HepG2 (cell line): ENCODE data around the gene CS. TPM values are rescaled to one million over a fixed set of nuclear protein-coding genes. Genes with fewer than 3 reads are reported as not detected.

ENCODE experiments used
- CBX1 ChIP-seq: IDR thresholded peaks from one replicate; pipeline ENCODE4 v1.6.1; 2016; ENCODE audit warnings: antibody characterized with exemption, low read depth
- GATAD2A ChIP-seq: IDR thresholded peaks from 2 replicates; pipeline ENCODE4 v1.6.1; 2016
- PTBP1 ChIP-seq: fragments of 200-400 bp; formaldehyde crosslinking; IDR thresholded peaks from 2 replicates; pipeline ENCODE4 v1.6.1; 2018; ENCODE audit warnings: low read length, low read depth; ENCODE audit not compliant: poor library complexity, severe bottlenecking
- RFXAP ChIP-seq: sonication (generic); formaldehyde crosslinking; IDR thresholded peaks from 2 replicates; pipeline ENCODE4 v1.4.0; 2020; ENCODE audit warnings: missing genetic modification reagents, borderline replicate concordance
- SKI ChIP-seq: fragments of 450-650 bp; IDR thresholded peaks from one replicate; pipeline ENCODE4 v1.6.1; 2018; ENCODE audit warnings: mild to moderate bottlenecking; ENCODE audit not compliant: partially characterized antibody
- TMF1 ChIP-seq: sonication (generic); formaldehyde crosslinking; IDR thresholded peaks from 2 replicates; pipeline ENCODE4 v1.8.1; 2022; ENCODE audit warnings: low read depth, missing genetic modification reagents
- ZNF12 ChIP-seq: sonication (generic); formaldehyde crosslinking; IDR thresholded peaks from 2 replicates; pipeline ENCODE4 v1.5.0; 2020; ENCODE audit warnings: missing genetic modification reagents
- ZNF383 ChIP-seq: sonication (generic); formaldehyde crosslinking; IDR thresholded peaks from 2 replicates; pipeline ENCODE4 v1.4.0; 2020; ENCODE audit warnings: missing genetic modification reagents, mild to moderate bottlenecking, borderline replicate concordance
- ZNF441 ChIP-seq: sonication (generic); formaldehyde crosslinking; IDR thresholded peaks from 2 replicates; pipeline ENCODE4 v1.7.0; 2021; ENCODE audit warnings: missing genetic modification reagents, borderline replicate concordance
- ZNF556 ChIP-seq: sonication (generic); formaldehyde crosslinking; IDR thresholded peaks from 2 replicates; pipeline ENCODE4 v1.4.0; 2020; ENCODE audit warnings: mild to moderate bottlenecking, missing genetic modification reagents, borderline replicate concordance
- ZNF564 ChIP-seq: sonication (generic); formaldehyde crosslinking; IDR thresholded peaks from 2 replicates; pipeline ENCODE4 v1.8.1; 2023; ENCODE audit warnings: mild to moderate bottlenecking, missing genetic modification reagents
- ZNF776 ChIP-seq: sonication (generic); formaldehyde crosslinking; IDR thresholded peaks from 2 replicates; pipeline ENCODE4 v1.4.0; 2020; ENCODE audit warnings: mild to moderate bottlenecking, missing genetic modification reagents
- ZNF780A ChIP-seq: sonication (generic); formaldehyde crosslinking; IDR thresholded peaks from 2 replicates; pipeline ENCODE4 v1.8.0; 2022; ENCODE audit warnings: mild to moderate bottlenecking, missing genetic modification reagents, moderate library complexity
- polyA plus RNA-seq, 8 experiments: library from polyadenylated mRNA; depleted of rRNA in 3 of 8; stranded (reverse) in 7 of 8; unstranded in 1 of 8; fragments of >200 nt; fragmentation: Illumina TruSeq in 4 of 8; extraction: Trizol in 4 of 8; gene quantifications; 2 replicates each; pipeline versions ENCODE4 v1.2.1 to v1.2.3, GENCODE V29; 2011 to 2016; ENCODE audit warnings: low read depth in 4 of 8, missing spikeins in 1 of 8, mixed read lengths in 1 of 8; ENCODE audit not compliant: insufficient read depth in 1 of 8
- total RNA-seq, 5 experiments: library from RNA; depleted of rRNA; stranded (reverse); fragments of >200 nt; fragmentation: Illumina TruSeq; extraction: Trizol; gene quantifications; 2 replicates each; pipeline ENCODE4 v1.2.3, GENCODE V29; 2016; ENCODE audit warnings: low read depth in 1 of 5
- TF ChIP-seq, protein P1 (sequence below), 2 experiments: fragments of 450-650 bp in 1 of 2; sonication (generic) in 1 of 2; formaldehyde crosslinking in 1 of 2; IDR thresholded peaks; 2 replicates each; pipeline versions ENCODE4 v1.6.1 to v1.8.0; 2016 to 2022; ENCODE audit warnings: antibody characterized with exemption in 1 of 2, mild to moderate bottlenecking in 1 of 2, missing genetic modification reagents in 1 of 2
- TF ChIP-seq, protein P2 (sequence below): sonication (generic); formaldehyde crosslinking; IDR thresholded peaks from 2 replicates; pipeline ENCODE4 v1.4.0; 2020; ENCODE audit warnings: mild to moderate bottlenecking, missing genetic modification reagents
- TF ChIP-seq, protein P3 (sequence below): sonication (generic); formaldehyde crosslinking; IDR thresholded peaks from 2 replicates; pipeline ENCODE4 v1.8.0; 2022; ENCODE audit warnings: missing genetic modification reagents, mild to moderate bottlenecking, borderline replicate concordance

CS gene
- total and polyA plus RNA-seq, 2 of the 13 experiments (the other 11 are each of a cell fraction or from before 2014, with no cell fraction given) = 173 to 175 TPM

DNA sequence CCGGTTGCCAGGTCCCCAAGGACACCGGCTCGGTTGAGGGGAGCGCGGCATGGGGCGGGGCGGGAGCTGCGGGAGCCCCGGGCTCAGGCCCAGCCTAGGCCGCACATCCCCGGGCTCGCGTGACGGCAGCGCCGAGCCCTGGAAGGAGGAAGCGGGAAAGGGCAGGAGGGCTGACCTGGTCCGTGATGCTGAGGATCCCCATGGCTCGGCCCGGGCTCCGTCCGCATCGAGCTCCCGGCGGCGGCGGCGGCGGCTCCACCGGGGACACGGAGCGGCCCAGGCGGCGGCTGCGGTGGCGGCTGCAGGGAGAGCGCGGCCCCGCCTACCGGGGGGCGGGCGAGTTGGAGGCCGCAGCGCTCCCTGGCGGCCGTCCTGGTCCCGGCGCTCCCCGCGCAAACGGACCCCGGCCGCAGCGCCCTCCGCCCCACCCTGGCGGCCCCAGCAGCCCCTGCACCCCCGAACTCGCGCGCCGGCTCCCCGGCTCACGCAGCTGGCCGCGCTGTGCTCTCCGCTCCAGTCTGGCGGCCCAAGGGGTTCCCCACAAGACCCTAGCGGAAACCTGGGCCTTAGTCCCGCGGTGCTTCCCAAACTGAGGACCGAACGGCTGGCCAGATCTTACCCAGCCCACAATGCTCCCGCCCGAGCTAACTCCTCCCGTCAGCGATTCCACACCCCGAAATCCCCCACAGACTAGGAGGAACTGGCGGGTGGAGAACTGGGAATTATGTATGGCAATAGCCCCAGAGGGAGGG, 41.9 kb downstream of the CS start, which contains the start of gene ANKRD52 (continued):
- TF ChIP-seq, protein P1, sequence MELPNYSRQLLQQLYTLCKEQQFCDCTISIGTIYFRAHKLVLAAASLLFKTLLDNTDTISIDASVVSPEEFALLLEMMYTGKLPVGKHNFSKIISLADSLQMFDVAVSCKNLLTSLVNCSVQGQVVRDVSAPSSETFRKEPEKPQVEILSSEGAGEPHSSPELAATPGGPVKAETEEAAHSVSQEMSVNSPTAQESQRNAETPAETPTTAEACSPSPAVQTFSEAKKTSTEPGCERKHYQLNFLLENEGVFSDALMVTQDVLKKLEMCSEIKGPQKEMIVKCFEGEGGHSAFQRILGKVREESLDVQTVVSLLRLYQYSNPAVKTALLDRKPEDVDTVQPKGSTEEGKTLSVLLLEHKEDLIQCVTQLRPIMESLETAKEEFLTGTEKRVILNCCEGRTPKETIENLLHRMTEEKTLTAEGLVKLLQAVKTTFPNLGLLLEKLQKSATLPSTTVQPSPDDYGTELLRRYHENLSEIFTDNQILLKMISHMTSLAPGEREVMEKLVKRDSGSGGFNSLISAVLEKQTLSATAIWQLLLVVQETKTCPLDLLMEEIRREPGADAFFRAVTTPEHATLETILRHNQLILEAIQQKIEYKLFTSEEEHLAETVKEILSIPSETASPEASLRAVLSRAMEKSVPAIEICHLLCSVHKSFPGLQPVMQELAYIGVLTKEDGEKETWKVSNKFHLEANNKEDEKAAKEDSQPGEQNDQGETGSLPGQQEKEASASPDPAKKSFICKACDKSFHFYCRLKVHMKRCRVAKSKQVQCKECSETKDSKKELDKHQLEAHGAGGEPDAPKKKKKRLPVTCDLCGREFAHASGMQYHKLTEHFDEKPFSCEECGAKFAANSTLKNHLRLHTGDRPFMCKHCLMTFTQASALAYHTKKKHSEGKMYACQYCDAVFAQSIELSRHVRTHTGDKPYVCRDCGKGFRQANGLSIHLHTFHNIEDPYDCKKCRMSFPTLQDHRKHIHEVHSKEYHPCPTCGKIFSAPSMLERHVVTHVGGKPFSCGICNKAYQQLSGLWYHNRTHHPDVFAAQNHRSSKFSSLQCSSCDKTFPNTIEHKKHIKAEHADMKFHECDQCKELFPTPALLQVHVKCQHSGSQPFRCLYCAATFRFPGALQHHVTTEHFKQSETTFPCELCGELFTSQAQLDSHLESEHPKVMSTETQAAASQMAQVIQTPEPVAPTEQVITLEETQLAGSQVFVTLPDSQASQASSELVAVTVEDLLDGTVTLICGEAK (IDR thresholded peaks at IDR 0.05) = no peak
- TF ChIP-seq, protein P1 (CRISPR knock-in tag; IDR thresholded peaks at IDR 0.05) = peak; percentile 64
- TF ChIP-seq ZNF776 (CRISPR knock-in tag) = peak; percentile 77; the same call in 1 of the 2 replicates
- TF ChIP-seq ZNF564 (CRISPR knock-in tag) = peak; percentile 73; the same call in 1 of the 2 replicates
- TF ChIP-seq PTBP1 = no peak
- no peak for TF ChIP-seq ZNF12 (CRISPR knock-in tag)
- no peak for TF ChIP-seq ZNF556 (CRISPR knock-in tag)
- TF ChIP-seq, protein P2, sequence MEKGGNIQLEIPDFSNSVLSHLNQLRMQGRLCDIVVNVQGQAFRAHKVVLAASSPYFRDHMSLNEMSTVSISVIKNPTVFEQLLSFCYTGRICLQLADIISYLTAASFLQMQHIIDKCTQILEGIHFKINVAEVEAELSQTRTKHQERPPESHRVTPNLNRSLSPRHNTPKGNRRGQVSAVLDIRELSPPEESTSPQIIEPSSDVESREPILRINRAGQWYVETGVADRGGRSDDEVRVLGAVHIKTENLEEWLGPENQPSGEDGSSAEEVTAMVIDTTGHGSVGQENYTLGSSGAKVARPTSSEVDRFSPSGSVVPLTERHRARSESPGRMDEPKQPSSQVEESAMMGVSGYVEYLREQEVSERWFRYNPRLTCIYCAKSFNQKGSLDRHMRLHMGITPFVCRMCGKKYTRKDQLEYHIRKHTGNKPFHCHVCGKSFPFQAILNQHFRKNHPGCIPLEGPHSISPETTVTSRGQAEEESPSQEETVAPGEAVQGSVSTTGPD (CRISPR knock-in tag) = no peak
- peak; percentile 65; the same call in 1 of the 2 replicates for TF ChIP-seq TMF1 (CRISPR knock-in tag)
- TF ChIP-seq RFXAP (CRISPR knock-in tag) = no peak
- peak; percentile 53; the same call in 1 of the 2 replicates for TF ChIP-seq ZNF780A (CRISPR knock-in tag)
- no peak for TF ChIP-seq CBX1
- TF ChIP-seq SKI = peak; percentile 71
- peak; percentile 75 for TF ChIP-seq ZNF441 (CRISPR knock-in tag)
- TF ChIP-seq GATAD2A = no peak
- no peak for TF ChIP-seq ZNF383 (CRISPR knock-in tag)
- TF ChIP-seq, protein P3, sequence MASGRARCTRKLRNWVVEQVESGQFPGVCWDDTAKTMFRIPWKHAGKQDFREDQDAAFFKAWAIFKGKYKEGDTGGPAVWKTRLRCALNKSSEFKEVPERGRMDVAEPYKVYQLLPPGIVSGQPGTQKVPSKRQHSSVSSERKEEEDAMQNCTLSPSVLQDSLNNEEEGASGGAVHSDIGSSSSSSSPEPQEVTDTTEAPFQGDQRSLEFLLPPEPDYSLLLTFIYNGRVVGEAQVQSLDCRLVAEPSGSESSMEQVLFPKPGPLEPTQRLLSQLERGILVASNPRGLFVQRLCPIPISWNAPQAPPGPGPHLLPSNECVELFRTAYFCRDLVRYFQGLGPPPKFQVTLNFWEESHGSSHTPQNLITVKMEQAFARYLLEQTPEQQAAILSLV (CRISPR knock-in tag) = 0 out of 2 replicates have a peak, but pooled peaks have one; percentile 47
